ENCODE results near the gene CFAP251.
"Not testable (repeated sequence)": the region's sequence is repeated elsewhere in the genome, so short reads cannot be mapped to it uniquely, and the experiment has no call there.

The CFAP251 gene

GRCh38 chr12:122030424-122031035 is 112.1 kb downstream of the CFAP251 start:
- no peak for DNase-seq

GRCh38 chr12:122031342-122032216 is 113.2 kb downstream of the CFAP251 start:
- DNase-seq, result no peak

- no peak for DNase-seq
These were observed 114.2 kb downstream of the CFAP251 start for GRCh38 chr12:122032580-122032979.

GRCh38 chr12:122035292-122035691 is 116.9 kb downstream of the CFAP251 start:
- DNase-seq, result no peak

- no peak for DNase-seq
These were observed 117.8 kb downstream of the CFAP251 start for GRCh38 chr12:122036153-122036552.

GRCh38 chr12:122040579-122041386 is 122.4 kb downstream of the CFAP251 start:
- no peak for DNase-seq

GRCh38 chr12:122041458-122041857 is 123.1 kb downstream of the CFAP251 start:
- DNase-seq, result not testable (repeated sequence)

- DNase-seq, result no peak
These were observed 124.5 kb downstream of the CFAP251 start for GRCh38 chr12:122042910-122043309.

GRCh38 chr12:122043476-122043875 is 125.1 kb downstream of the CFAP251 start:
- DNase-seq, result no peak

- DNase-seq, result no peak
These were observed 126.9 kb downstream of the CFAP251 start for GRCh38 chr12:122045262-122045661.

GRCh38 chr12:122046145-122046544 is 127.8 kb downstream of the CFAP251 start:
- DNase-seq, result no peak

- DNase-seq, result no peak
These were observed 129.8 kb downstream of the CFAP251 start for GRCh38 chr12:122048151-122048550.

GRCh38 chr12:122049827-122050226 is 131.4 kb downstream of the CFAP251 start:
- no peak for DNase-seq

GRCh38 chr12:122050706-122051105 is 132.3 kb downstream of the CFAP251 start:
- no peak for DNase-seq

- no peak for DNase-seq
These were observed 133.0 kb downstream of the CFAP251 start for GRCh38 chr12:122051231-122051876.

- no peak for DNase-seq
These were observed 133.9 kb downstream of the CFAP251 start for GRCh38 chr12:122052285-122052684.
